ENCODE results near the gene CSTF2T.
"Not testable (repeated sequence)": the region's sequence is repeated elsewhere in the genome, so short reads cannot be mapped to it uniquely, and the experiment has no call there.

CSTF2T gene

GRCh38 chr10:51696251-51696650 lies 3.1 kb downstream of the CSTF2T start:
- DNase-seq (ENCODE audit: low read depth): no peak

GRCh38 chr10:51694086-51694768 lies 5.2 kb downstream of the CSTF2T start:
- no peak for DNase-seq (ENCODE audit: low read depth)

- no peak for DNase-seq (ENCODE audit: low read depth)
Observed at GRCh38 chr10:51691135-51691534, 8.3 kb downstream of the CSTF2T start.

DNA sequence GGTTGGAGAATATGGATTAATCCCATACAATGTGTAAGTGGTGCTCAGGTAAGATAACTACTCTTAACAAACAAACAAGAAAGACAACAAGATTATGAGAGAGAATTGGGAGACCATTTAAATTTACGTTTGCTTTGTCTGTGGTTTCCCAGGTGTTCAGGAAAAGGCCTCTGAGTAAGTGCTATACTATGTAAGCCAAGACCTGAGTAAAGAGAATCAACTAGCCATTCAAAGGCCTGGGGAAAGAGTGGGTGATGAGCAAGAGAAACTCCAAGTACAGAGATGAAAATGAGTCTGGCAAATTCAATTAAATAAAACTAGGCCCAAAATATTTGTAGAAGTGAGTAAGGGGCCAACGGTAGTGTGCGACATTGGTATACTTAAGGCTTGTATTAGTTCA lies 9.9 kb downstream of the CSTF2T start:
- no peak for DNase-seq (ENCODE audit: low read depth)

DNA sequence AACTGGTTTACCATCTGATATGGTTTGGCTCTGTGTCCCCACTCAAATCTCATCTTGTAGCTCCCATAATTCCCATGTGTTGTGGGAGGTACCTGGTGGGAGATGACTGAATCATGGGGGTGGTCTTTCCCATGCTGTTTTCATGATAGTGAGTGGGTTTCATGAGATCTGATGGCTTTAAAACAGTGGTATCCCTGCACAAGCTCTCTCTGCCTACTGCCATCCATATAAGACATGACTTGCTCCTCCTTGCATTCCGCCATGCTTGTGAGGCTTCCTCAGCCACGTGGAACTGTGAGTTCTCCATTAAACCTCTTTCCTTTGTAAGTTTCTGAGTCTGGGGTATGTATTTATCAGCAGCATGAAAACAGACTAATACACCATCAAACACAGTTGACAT lies 10.6 kb downstream of the CSTF2T start:
- not testable (repeated sequence) for DNase-seq (ENCODE audit: low read depth)

DNA sequence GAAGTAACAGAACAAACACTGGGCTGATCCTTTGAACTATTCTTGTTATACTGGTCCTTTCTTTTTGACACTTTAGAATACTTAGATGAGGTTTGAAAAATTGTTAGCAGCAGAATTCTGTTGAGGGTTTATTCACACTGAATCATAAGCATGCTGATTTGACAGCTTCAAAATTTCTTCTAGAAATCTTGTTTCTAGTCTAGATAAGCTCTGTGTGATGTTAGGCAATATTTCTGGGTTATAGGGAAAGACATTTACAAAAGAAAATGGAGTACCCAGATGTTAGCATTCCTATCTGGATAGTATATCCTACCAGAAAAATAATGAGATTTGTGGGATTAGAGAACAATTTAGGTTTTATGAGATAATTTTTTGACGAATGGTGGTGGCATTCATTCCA lies 12.1 kb downstream of the CSTF2T start:
- DNase-seq (ENCODE audit: low read depth): no peak

DNA sequence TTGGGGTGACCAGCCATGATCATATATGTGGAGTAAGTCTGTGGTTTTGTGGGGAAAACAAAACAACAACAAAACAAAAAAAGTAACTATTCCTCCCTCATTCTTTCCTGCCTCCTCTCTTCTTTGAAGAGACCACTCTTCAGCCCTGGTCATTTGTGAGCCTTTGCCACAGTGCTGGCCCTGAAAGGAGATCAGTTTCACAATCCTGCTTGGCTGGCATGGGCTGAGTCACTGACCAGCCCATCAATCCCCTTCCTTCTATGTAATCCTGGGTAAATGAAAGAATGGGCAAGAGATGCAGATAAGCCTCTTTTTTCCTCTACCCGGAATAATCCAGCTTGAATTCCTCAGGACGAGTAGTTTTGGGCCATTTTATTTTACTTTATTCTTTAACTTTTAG lies 13.6 kb downstream of the CSTF2T start:
- no peak for DNase-seq (ENCODE audit: low read depth)

DNA sequence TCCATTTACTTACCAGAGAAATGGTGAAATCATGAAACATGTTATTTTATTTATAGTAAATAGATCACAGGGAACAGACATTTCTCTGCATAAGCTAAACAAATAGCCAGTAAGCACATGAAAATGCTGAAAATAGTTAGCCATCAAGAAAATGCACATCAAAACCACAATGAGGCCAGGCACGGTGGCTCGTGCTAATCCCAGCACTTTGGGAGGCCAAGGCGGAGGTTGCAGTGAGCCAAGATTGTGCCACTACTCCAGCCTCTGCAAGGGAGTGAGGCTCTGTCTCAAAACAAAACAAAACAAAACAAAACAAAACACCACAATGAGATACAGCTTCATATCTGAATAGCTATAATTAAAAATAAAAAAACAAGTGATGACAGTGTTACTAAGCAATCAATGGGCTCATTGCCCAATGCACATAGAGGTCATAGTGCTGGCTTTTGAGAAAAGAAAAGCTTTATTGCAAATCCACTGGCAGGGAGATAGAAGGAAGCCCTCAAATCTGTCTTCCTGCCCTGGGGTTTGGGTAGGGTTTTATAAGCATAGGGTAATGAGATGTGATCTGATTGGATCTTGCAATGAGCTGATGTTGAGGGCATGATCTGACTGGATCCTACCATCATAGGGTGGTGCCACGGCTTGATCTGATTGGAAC lies 16.2 kb downstream of the CSTF2T start:
- no peak for DNase-seq (ENCODE audit: low read depth)

DNA sequence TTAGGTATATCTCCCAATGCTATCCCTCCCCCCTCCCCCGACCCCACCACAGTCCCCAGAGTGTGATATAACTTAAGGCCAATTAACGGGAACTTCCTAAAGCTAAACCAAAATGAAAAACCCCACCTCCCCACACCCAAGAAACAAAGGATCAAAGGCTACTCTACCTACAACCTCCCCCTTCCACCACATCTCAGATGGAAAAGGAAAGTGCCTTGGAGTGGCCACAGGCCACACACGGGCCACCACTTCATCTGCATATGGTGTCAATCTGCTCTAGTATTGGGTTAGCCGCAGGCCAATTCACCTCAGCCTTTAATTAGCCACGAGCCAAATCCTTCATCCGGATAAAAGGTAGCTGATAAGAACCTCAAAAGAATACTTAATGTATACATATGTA lies 19.6 kb downstream of the CSTF2T start:
- DNase-seq (ENCODE audit: low read depth): no peak

- no peak for DNase-seq (ENCODE audit: low read depth)
Observed at GRCh38 chr10:51675088-51675487, 24.3 kb downstream of the CSTF2T start.

- DNase-seq (ENCODE audit: low read depth): no peak
Observed at GRCh38 chr10:51672039-51672535, 27.3 kb downstream of the CSTF2T start.

- DNase-seq (ENCODE audit: low read depth): no peak
Observed at GRCh38 chr10:51669041-51669440, 30.4 kb downstream of the CSTF2T start.

DNA sequence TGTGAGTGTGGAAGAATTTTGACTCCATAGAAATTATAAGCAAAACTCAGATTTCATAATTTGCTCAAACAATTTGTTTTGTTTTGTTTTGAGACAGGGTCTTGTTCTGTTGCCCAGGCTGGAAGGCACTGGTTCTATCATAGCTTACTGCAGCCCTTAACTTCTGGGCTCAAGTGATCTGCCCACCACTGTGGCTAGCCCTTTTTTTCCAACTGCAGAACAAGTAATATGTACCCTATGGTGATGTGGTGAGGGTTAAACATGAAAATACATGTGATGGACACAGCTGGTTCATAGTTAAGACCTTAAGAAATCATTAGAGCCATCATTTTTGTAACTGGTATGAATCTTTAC lies 31.1 kb downstream of the CSTF2T start:
- no peak for DNase-seq (ENCODE audit: low read depth)

DNA sequence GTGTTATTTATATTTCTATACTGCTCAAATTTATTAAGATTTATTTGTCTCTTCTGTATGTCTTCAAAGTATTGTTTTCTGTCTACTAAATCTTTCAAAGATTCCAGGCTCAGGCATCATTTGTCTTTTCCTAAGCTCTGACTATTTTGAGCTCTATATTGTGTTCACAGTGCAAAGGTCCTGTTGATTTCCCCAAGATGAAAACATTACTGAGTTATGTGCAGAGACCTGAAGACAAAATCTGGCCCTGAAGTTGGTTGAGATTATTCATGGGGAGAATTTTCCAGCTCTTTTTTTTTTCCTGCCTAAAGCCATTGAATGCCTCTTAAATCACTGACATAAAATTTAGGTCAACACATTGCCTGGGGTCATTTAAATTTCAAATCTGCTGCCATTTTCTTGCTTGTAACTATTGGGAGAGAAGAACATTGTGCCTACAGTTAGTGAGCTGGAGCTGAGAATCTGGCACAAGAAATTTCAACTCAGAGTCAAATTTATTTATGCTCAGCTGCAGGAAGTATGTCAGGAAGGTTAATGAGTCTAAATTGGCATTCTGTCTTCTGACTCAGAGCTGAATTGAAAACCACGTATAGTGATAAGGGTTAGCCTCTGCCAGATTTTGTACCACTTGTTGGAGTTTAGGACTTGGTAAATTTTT lies 31.6 kb downstream of the CSTF2T start:
- no peak for DNase-seq (ENCODE audit: low read depth)

GRCh38 chr10:51666456-51666855 lies 32.9 kb downstream of the CSTF2T start:
- DNase-seq (ENCODE audit: low read depth): no peak

DNA sequence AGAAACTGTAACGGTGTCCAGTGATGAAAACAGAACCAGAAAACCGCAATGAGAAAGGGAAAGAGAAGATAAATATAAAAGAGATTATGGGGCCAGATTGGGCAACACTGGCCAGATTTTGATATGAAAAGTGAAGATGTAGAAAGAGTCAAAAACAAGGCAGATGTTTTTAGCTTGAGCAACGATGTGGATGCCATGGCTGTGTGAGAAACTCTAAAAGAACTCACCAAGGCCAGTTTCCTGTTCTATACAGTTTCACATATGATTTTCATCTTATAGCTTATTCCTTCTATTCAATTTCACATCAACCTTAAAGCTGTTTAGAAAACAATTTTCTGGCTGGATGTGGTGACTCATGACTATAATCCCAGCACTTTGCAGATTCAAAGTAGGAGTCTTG lies 36.3 kb downstream of the CSTF2T start:
- no peak for DNase-seq (ENCODE audit: low read depth)

DNA sequence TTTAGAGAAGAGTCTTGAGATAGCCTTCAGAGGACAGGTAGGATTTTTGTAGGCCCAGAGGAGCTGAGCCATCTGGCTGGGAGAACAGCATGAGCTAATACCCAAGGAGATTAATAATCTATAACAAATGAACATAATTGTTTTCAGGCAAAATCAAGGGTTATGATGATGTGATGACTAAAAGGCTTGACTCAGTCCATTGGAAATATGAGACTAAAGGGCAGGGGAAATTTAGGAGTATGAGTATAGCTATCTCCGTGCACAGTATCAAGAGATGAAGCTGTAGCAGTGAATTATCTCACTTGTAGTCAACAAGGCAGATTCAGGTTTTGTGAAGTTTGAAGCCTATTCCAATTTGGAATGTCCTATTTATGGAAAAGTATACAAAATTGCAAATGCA lies 40.1 kb downstream of the CSTF2T start:
- no peak for DNase-seq (ENCODE audit: low read depth)

- DNase-seq (ENCODE audit: low read depth): no peak
Observed at GRCh38 chr10:51658000-51658399, 41.4 kb downstream of the CSTF2T start.

- DNase-seq (ENCODE audit: low read depth): no peak
Observed at GRCh38 chr10:51656503-51656902, 42.9 kb downstream of the CSTF2T start.

GRCh38 chr10:51654918-51655317 lies 44.5 kb downstream of the CSTF2T start:
- no peak for DNase-seq (ENCODE audit: low read depth)

DNA sequence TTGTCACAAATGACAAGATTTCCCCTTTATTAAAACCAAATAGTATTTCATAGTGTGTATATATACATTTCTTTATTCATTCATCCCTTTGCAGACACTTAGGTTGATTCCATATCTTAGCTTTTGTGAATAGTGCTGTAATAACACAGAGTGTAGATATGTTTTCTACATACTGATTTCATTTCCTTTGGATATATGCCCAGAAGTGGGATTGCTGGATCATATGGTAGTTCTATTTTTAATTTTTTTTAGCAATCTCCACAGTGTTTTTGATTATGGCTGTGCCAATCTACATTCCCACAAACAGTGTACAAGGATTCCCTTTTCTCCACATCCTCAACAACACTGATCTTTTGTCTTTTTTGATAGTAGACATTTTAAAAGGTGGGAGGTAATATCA lies 46.4 kb downstream of the CSTF2T start:
- DNase-seq (ENCODE audit: low read depth): no peak

DNA sequence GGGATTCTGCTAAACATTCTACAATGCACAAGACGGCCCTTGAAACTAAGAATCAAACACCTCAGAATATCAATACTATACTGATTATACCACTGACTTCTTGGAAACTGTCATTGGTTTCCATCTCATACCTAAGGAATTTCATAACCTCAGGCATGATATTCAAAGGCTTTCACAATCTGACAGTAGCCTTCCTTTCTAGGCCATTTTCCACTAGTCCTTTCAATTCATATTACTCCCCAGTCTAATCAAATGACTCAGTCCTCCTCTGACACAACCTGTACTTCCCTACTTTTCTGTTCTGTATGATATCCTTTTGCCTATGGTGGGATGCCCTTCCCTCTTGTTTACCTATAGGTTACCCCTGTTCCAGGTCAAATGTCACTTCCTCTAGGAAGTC lies 48.3 kb downstream of the CSTF2T start:
- no peak for DNase-seq (ENCODE audit: low read depth)

- no peak for DNase-seq (ENCODE audit: low read depth)
Observed at GRCh38 chr10:51649064-51649463, 50.3 kb downstream of the CSTF2T start.
